ENCODE measurements around the gene RANBP3L.
A peak's percentile ranks its signal among the peaks of the same experiment; 100 is the strongest.

Gene RANBP3L

GRCh38 chr5:36244076-36244475, 57.6 kb downstream of the RANBP3L start:
- H3K4me1 Mint-ChIP-seq (ENCODE audit: low read depth in 2 of 2) = peaks cover 23 to 36% of the 10 kb centered on the region in 2 donors
- H3K27me3 Mint-ChIP-seq = peaks cover 0 to 6% of the 10 kb centered on the region in 2 donors
- peaks cover 7% of the 10 kb centered on the region for H3K36me3 Mint-ChIP-seq (ENCODE audit: insufficient read depth)
- ATAC-seq (replicated peaks) = no peak
- DNase-seq = no peak
- H3K9me3 Mint-ChIP-seq = no peaks in the 10 kb centered on the region
- peak overlapping the region; percentile 4 to 97 for H3K27ac Mint-ChIP-seq
- peak overlapping the region in 1 of 2 donors; percentile 91 for H3K4me3 Mint-ChIP-seq

DNA sequence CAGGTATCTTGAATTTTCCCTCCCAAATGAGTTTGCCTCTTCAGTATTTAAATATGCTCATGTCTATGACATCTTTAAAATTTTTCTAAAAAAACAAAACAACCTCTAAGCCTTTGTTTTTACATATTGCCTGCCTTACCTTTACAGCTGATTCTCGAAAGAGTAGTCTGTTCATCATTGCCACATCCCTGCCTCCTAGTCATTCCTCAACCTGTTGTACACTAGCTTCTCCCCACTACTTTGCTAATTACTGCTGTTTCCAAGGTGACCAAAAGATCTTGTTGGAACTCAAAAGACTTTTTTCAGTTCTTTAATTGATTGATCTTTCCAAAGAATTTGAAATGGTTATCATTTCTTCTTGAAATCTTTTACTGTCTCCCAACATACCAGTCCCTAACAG, 58.0 kb downstream of the RANBP3L start:
- peak overlapping the region; percentile 88 to 91 for H3K4me3 Mint-ChIP-seq
- H3K9me3 Mint-ChIP-seq = no peaks in the 10 kb centered on the region
- ATAC-seq (replicated peaks) (no peak), DNase-seq (no peak)
- H3K36me3 Mint-ChIP-seq (ENCODE audit: insufficient read depth) = peaks cover 7% of the 10 kb centered on the region
- H3K4me1 Mint-ChIP-seq (ENCODE audit: low read depth in 2 of 2) = peaks cover 26 to 40% of the 10 kb centered on the region in 2 donors
- peaks cover 0 to 6% of the 10 kb centered on the region in 2 donors for H3K27me3 Mint-ChIP-seq
- H3K27ac Mint-ChIP-seq = peak overlapping the region; percentile 4 to 97

GRCh38 chr5:36242534-36243485, 58.9 kb downstream of the RANBP3L start:
- peak overlapping the region; percentile 89 to 97 for H3K27ac Mint-ChIP-seq
- H3K27me3 Mint-ChIP-seq = peaks cover 0 to under 1% of the 10 kb centered on the region in 2 donors
- peaks cover 26 to 40% of the 10 kb centered on the region in 2 donors for H3K4me1 Mint-ChIP-seq (ENCODE audit: low read depth in 2 of 2)
- no peak for ATAC-seq (replicated peaks)
- peaks cover 7% of the 10 kb centered on the region for H3K36me3 Mint-ChIP-seq (ENCODE audit: insufficient read depth)
- H3K4me3 Mint-ChIP-seq = peak overlapping the region; percentile 88 to 91
- H3K9me3 Mint-ChIP-seq = no peaks in the 10 kb centered on the region
- DNase-seq = no peak

GRCh38 chr5:36241631-36242533, 59.8 kb downstream of the RANBP3L start, which contains the start of gene NADK2:
Gene NADK2, minus strand, starts transcription at chr5:36241925. Its CDS starts 127 bp downstream, at chr5:36241798.
- peaks cover 26 to 40% of the 10 kb centered on the region in 2 donors for H3K4me1 Mint-ChIP-seq (ENCODE audit: low read depth in 2 of 2)
- H3K4me3 Mint-ChIP-seq = peak within 1 kb of the TSS; percentile 88 to 91
- H3K27me3 Mint-ChIP-seq = no peaks in the 10 kb centered on the region
- peaks cover 7% of the 10 kb centered on the region for H3K36me3 Mint-ChIP-seq (ENCODE audit: insufficient read depth)
- no peaks in the 10 kb centered on the region for H3K9me3 Mint-ChIP-seq
- ATAC-seq (replicated peaks) = peak; percentile 82
- DNase-seq = peak; percentile 91 to 94 (median 92)
- peak within 1 kb of the TSS; percentile 89 to 97 for H3K27ac Mint-ChIP-seq

GRCh38 chr5:36240779-36241630, 60.7 kb downstream of the RANBP3L start:
- peak in 2 of 3 experiments; percentile 3 to 5 for DNase-seq
- no peak for ATAC-seq (replicated peaks)
- peaks cover 7% of the 10 kb centered on the region for H3K36me3 Mint-ChIP-seq (ENCODE audit: insufficient read depth)
- peak overlapping the region; percentile 79 to 89 for H3K27ac Mint-ChIP-seq
- no peaks in the 10 kb centered on the region for H3K27me3 Mint-ChIP-seq
- peak overlapping the region; percentile 74 to 78 for H3K4me3 Mint-ChIP-seq
- peaks cover 28 to 40% of the 10 kb centered on the region in 2 donors for H3K4me1 Mint-ChIP-seq (ENCODE audit: low read depth in 2 of 2)
- no peaks in the 10 kb centered on the region for H3K9me3 Mint-ChIP-seq

DNA sequence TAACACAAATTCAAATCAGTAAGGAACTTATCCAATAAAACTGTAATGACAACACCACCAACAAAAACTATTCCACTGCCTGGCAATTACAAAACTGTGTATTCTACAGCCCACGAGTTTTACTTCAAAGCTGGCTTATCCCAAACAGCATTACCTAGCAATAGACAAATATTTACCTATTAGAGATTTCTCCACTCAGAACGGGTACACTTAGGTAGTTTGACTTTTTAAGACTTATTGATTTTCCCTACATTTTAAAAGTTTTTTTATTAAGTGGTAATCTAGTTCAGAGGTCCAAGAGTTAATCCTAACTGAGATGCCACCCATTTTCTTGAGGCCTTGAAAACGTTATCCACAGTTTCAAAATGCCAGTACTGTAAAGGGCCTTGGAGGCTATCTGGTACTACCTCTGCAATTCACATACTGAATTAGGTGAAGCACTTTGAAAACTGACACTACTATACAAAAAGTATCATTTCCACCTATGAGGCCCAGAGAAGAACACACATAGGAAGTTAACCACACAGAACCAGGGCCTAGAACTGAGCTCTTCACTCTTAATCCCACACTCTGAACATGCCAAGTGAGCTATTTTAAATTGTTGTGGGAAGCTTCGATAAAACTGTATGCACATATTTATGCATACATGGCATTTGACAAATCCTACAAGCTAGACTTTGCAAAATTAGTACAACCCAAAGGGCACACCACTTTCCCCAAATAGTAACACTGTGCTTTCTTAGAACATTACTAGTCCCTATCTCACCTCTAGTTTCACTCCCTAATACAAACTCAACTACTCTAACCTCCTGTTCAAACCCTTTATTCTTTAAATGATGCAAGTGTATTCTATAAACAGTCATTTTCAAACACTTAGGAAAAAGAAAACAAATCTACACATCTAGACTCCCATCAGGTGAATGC, 62.1 kb downstream of the RANBP3L start:
- no peak for DNase-seq
- ATAC-seq (replicated peaks) = no peak
- Mint-ChIP-seq H3K27ac (peak overlapping the region; percentile 79 to 89), H3K9me3 (no peaks in the 10 kb centered on the region), H3K27me3 (no peaks in the 10 kb centered on the region), H3K4me3 (peak overlapping the region; percentile 74 to 78), H3K4me1 (ENCODE audit: low read depth in 2 of 2) (peaks cover 28 to 40% of the 10 kb centered on the region in 2 donors), H3K36me3 (ENCODE audit: insufficient read depth) (peaks cover 7% of the 10 kb centered on the region)

DNA sequence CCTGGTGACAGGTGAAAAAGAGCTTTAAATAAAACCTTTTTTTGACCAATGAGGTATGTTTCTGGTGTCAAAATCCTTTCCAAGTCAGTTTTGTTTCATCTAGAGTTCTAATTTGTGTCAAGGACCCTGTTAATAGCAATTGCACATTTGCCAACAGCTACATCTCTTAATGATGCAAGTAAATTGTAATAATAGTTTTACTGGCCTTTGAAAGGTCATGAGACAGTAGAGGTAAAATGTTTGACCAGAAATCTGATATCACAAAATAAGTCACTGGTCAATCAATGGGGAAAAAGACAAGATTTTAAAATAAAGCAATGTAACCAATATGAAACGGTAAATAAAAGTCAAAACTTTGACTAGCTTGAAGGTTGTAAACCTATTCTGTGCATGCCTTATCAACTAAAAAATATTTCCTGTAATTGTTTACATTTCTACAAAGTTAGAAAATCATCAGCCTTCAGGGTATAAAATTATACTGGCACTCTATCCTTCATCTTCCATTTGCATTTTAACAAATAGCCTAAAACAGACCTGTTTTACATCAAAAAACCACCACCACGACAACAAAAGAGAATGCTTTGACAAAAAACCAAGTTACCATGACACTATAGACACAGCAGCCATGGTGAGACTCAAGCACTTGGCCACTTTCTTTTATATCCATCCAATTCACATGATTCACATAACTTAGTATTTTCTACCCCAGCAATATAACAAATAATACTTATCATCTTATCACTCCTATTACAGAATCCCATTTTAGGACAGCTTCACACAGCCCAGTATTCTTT, 63.0 kb downstream of the RANBP3L start:
- Mint-ChIP-seq H3K36me3 (ENCODE audit: insufficient read depth) (peaks cover 7% of the 10 kb centered on the region), H3K4me1 (ENCODE audit: low read depth in 2 of 2) (peaks cover 28 to 37% of the 10 kb centered on the region in 2 donors), H3K27me3 (no peaks in the 10 kb centered on the region), H3K27ac (no peak overlapping the region), H3K9me3 (no peaks in the 10 kb centered on the region), H3K4me3 (no peak overlapping the region)
- DNase-seq (no peak), ATAC-seq (replicated peaks) (no peak)

- H3K27ac Mint-ChIP-seq = no peak overlapping the region
- peaks cover 7% of the 10 kb centered on the region for H3K36me3 Mint-ChIP-seq (ENCODE audit: insufficient read depth)
- no peak for DNase-seq
- no peak for ATAC-seq (replicated peaks)
- H3K4me3 Mint-ChIP-seq = no peak overlapping the region
- H3K27me3 Mint-ChIP-seq = no peaks in the 10 kb centered on the region
- H3K9me3 Mint-ChIP-seq = no peaks in the 10 kb centered on the region
- peaks cover 25 to 30% of the 10 kb centered on the region in 2 donors for H3K4me1 Mint-ChIP-seq (ENCODE audit: low read depth in 2 of 2)
These were observed 64.0 kb downstream of the RANBP3L start for GRCh38 chr5:36237751-36238150.

- no peak for DNase-seq
- H3K9me3 Mint-ChIP-seq = no peaks in the 10 kb centered on the region
- H3K4me3 Mint-ChIP-seq = no peak overlapping the region
- H3K4me1 Mint-ChIP-seq (ENCODE audit: low read depth in 2 of 2) = peaks cover 18 to 22% of the 10 kb centered on the region in 2 donors
- H3K27ac Mint-ChIP-seq = peak overlapping the region in 1 of 2 donors; percentile 33
- H3K36me3 Mint-ChIP-seq (ENCODE audit: insufficient read depth) = peaks cover 2% of the 10 kb centered on the region
- ATAC-seq (replicated peaks) = no peak
- no peaks in the 10 kb centered on the region for H3K27me3 Mint-ChIP-seq
These were observed 64.9 kb downstream of the RANBP3L start for GRCh38 chr5:36236801-36237200.

DNA sequence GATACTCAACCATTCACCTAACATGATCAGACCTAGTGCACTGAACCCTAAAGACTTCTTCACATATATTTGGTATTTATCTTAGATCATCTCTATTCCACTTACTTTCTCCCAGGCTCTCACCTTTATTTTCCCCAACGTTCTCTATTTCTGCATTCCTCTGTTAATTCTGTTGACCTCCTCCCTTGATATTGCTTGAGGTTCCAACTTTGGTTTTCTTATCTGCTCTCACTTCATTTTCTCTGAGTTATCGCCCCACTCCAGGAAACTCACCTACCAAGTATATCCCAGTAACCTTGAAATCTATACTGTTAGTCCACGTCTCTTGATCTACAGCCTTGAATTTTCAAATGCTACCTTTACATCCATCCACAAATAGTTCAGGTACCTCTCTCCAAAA, 69.2 kb downstream of the RANBP3L start:
- Mint-ChIP-seq H3K4me3 (no peak overlapping the region), H3K27ac (no peak overlapping the region), H3K9me3 (no peaks in the 10 kb centered on the region), H3K4me1 (ENCODE audit: low read depth in 2 of 2) (peaks cover 5 to 10% of the 10 kb centered on the region in 2 donors), H3K36me3 (ENCODE audit: insufficient read depth) (no peaks in the 10 kb centered on the region), H3K27me3 (no peaks in the 10 kb centered on the region)
- ATAC-seq (replicated peaks) = no peak
- DNase-seq = no peak

- DNase-seq = no peak
- Mint-ChIP-seq H3K36me3 (ENCODE audit: insufficient read depth) (no peaks in the 10 kb centered on the region), H3K27ac (no peak overlapping the region), H3K9me3 (no peaks in the 10 kb centered on the region), H3K4me1 (ENCODE audit: low read depth in 2 of 2) (peaks cover 3 to 10% of the 10 kb centered on the region in 2 donors), H3K27me3 (no peaks in the 10 kb centered on the region), H3K4me3 (no peak overlapping the region)
- no peak for ATAC-seq (replicated peaks)
These were observed 71.4 kb downstream of the RANBP3L start for GRCh38 chr5:36230151-36230790.

Data from effector memory CD8-positive, alpha-beta T cell (primary cell).